Tibial nerve (tissue), 4 donors: ENCODE results near the gene ANGEL2. TPM values are rescaled to one million over a fixed set of nuclear protein-coding genes. Genes with fewer than 3 reads are reported as not detected.

ENCODE experiments used
- DNase-seq, 2 donors: peaks; one replicate each; pipeline ENCODE4 v3.0.0-alpha.2; 2019; ENCODE audit warnings: low spot score in 2 of 2
- H3K27ac ChIP-seq, 4 donors: fragments of 200-600 bp; sonication (generic) in 3 of 4; one replicate each; pipeline ENCODE4 v1.5.1; 2017 to 2019; ENCODE audit warnings: mild to moderate bottlenecking in 1 of 4
- H3K27me3 ChIP-seq, 2 donors: fragments of 200-600 bp; sonication (generic) in 1 of 2; one replicate each; pipeline versions ENCODE4 v1.5.1 to v1.6.0; 2017 to 2019
- H3K36me3 ChIP-seq, 3 donors: fragments of 200-600 bp; sonication (generic); one replicate each; pipeline ENCODE4 v1.5.1; 2018 to 2019
- H3K4me1 ChIP-seq, 4 donors: fragments of 200-600 bp; sonication (generic) in 3 of 4; one replicate each; pipeline ENCODE4 v1.5.1; 2017 to 2019
- H3K4me3 ChIP-seq, 4 donors: fragments of 200-600 bp; sonication (generic) in 3 of 4; one replicate each; pipeline ENCODE4 v1.5.1; 2017 to 2019; ENCODE audit warnings: mild to moderate bottlenecking in 1 of 4, moderate library complexity in 1 of 4
- H3K9me3 ChIP-seq, 4 donors: fragments of 200-600 bp; sonication (generic) in 3 of 4; one replicate each; pipeline ENCODE4 v1.5.1; 2017 to 2019
- EP300 ChIP-seq, 2 donors: sonication (generic); formaldehyde crosslinking; IDR thresholded peaks; one replicate each; pipeline ENCODE4 v1.6.1; 2017; ENCODE audit warnings: antibody characterized with exemption in 2 of 2, mild to moderate bottlenecking in 1 of 2
- POLR2A ChIP-seq, 2 donors: fragments of 450-650 bp; IDR thresholded peaks; one replicate each; pipeline ENCODE4 v1.6.1; 2017; ENCODE audit warnings: antibody characterized with exemption in 2 of 2, mild to moderate bottlenecking in 2 of 2, moderate library complexity in 2 of 2
- WGBS, 2 donors: methylation state at CpG; one replicate each; pipeline ENCODE4 v1.1.5; 2018; 5-methylcytosine and 5-hydroxymethylcytosine counted together
- total RNA-seq, 4 donors: library from RNA; depleted of rRNA; stranded (reverse); fragments of >200 nt; gene quantifications; one replicate each; pipeline ENCODE4 v1.1.0, GENCODE V29; 2016
- TF ChIP-seq, protein P1 (sequence below), 5 experiments: fragments of 200-600 bp in 3 of 5; fragments of 450-650 bp in 2 of 5; sonication (generic) in 3 of 5; IDR thresholded peaks; one replicate each; pipeline ENCODE4 v1.5.1; 2016 to 2019; ENCODE audit warnings: antibody characterized with exemption in 5 of 5, mild to moderate bottlenecking in 3 of 5, moderate library complexity in 2 of 5

Gene ANGEL2
- total RNA-seq, 4 donors from 2014 or later, result 52.2 to 74.5 (median 68.8) TPM

DNA sequence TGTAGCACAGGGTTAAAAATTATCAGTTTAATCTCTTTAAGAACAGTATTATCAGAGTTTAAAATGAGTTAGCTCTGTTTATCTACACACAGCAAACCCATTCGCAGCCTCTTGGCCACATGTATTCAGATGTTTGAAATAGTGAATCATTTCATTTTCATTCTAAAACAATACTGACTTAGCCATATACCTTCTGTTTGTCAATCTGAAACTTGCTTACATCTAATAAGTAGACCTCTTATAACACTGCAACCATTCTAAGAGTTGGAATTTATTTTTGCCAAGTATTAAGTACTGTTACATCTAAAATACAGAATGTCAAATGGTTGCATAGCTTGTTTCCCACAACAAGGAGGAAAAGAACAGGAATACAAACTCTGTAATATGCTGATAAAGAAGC lies 25.4 kb downstream of the ANGEL2 start:
- TF ChIP-seq, protein P1, sequence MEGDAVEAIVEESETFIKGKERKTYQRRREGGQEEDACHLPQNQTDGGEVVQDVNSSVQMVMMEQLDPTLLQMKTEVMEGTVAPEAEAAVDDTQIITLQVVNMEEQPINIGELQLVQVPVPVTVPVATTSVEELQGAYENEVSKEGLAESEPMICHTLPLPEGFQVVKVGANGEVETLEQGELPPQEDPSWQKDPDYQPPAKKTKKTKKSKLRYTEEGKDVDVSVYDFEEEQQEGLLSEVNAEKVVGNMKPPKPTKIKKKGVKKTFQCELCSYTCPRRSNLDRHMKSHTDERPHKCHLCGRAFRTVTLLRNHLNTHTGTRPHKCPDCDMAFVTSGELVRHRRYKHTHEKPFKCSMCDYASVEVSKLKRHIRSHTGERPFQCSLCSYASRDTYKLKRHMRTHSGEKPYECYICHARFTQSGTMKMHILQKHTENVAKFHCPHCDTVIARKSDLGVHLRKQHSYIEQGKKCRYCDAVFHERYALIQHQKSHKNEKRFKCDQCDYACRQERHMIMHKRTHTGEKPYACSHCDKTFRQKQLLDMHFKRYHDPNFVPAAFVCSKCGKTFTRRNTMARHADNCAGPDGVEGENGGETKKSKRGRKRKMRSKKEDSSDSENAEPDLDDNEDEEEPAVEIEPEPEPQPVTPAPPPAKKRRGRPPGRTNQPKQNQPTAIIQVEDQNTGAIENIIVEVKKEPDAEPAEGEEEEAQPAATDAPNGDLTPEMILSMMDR (IDR thresholded peaks at IDR 0.05), result no peak
- TF ChIP-seq EP300 (IDR thresholded peaks at IDR 0.05) (no peak), POLR2A (IDR thresholded peaks at IDR 0.05) (no peak)
- no peaks in the 10 kb centered on the region for H3K27me3 ChIP-seq
- H3K27ac ChIP-seq, result no peak overlapping the region
- H3K9me3 ChIP-seq, result no peaks in the 10 kb centered on the region
- H3K36me3 ChIP-seq, result peaks cover 0 to 40% (median 0%) of the 10 kb centered on the region in 3 donors
- H3K4me3 ChIP-seq, result no peak overlapping the region
- peaks cover 0 to 1% (median 0%) of the 10 kb centered on the region in 4 donors for H3K4me1 ChIP-seq
- 64 to 66% methylated on average over 1 of the region's 1 CpG for WGBS, 2 donors
- no peak for DNase-seq

DNA sequence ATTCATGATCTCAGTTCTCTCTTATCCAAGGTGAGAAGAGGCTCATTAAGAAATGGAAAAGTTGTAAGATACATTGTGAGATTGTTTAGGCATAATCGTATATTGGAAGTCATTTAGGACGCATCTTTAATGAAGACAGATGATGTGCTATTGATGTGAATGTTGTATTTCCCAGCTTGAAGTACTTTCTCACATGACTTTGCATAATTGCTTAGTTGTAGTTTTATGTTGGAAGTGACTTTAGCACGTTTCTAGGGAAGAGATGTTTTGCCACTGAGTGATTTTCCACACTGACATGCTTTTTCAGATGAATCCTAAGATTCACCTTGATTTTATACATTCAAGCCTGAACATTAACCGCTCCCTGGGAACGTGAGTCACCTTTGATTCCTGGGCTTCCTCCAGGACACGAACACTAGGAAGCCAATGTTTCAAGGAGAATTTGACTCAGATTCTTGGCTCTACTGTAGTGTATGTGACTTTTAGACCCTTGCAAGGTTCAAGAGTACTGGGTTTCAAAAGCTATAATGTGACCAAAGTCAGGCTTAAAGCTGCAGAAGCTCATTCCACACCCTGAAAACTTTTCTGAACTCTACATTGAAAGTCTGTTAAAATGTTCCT lies 27.9 kb downstream of the ANGEL2 start:
- WGBS, 2 donors, result 52 to 61% methylated on average over 6 of the region's 6 CpGs

DNA sequence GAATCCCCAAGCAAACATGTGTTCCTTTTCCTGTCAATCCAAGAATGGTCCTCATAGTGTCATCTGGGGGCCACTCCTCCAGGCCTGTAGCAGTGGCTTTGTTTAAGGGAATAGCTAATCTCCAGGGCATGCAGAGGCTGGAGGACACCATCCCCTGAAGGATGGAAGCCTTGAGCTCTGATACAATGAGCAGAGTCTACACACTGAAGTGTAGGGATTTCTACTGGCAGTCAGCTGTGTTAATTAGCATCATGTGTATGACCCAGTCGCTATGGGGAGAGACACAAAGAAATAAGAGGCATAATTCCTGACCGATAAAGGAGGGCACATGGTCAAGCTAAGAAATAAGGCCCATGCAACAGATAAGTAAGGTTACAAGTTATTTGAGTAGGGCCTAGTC lies 29.1 kb downstream of the ANGEL2 start:
- Histone ChIP-seq H3K4me1 (no peaks in the 10 kb centered on the region), H3K36me3 (peaks cover 0 to 10% (median 0%) of the 10 kb centered on the region in 3 donors), H3K4me3 (no peak overlapping the region), H3K9me3 (no peaks in the 10 kb centered on the region), H3K27ac (no peak overlapping the region), H3K27me3 (no peaks in the 10 kb centered on the region)
- WGBS, 2 donors, result 79 to 80% methylated on average over 2 of the region's 2 CpGs
- no peak for DNase-seq
- TF ChIP-seq, protein P1 (IDR thresholded peaks at IDR 0.05), result no peak
- TF ChIP-seq POLR2A (IDR thresholded peaks at IDR 0.05) (no peak), EP300 (IDR thresholded peaks at IDR 0.05) (no peak)

More for the DNA sequence above, 27.9 kb downstream of the ANGEL2 start:
- DNase-seq, result no peak
- peaks cover 0 to 21% (median 0%) of the 10 kb centered on the region in 3 donors for H3K36me3 ChIP-seq
- H3K27me3 ChIP-seq, result no peaks in the 10 kb centered on the region
- no peaks in the 10 kb centered on the region for H3K9me3 ChIP-seq
- H3K4me1 ChIP-seq, result no peaks in the 10 kb centered on the region
- no peak for TF ChIP-seq EP300 (IDR thresholded peaks at IDR 0.05)
- no peak overlapping the region for H3K4me3 ChIP-seq
- no peak overlapping the region for H3K27ac ChIP-seq

DNA sequence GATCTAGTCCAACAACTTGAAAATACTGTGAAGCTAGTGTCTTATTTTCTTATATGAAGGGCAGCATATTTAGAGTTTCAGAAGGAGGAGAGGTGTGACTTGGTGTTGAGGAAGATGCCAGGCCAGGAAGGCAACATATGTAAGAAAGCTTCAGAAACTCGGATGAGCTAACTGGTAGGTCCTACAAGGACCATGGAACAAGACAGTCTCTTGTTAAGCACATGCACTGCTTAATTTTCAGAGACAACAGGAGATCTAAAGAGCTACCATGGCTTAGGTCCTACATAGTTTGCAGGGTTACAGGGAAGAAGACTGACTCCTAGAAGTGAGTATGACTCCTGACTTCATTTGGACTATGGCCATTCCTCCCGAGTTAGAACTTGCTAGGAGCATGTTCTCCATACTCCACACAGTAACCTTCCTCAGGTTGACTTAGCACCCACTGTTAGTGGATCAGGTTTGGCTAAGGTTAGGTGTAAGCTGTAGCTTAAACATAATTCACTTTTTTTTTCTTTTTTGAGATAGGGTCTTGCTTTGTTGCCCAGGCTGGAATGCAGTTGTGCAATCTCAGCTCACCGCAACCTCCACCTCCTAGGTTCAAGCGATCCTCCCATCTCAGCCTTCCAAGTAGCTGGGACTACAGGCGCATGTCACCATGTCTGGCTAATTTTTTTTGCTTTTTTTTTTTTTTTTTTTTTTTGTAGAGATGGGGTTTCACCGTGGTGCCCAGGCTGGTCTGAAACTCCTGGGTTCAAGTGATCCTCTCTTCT lies 31.0 kb downstream of the ANGEL2 start:
- DNase-seq, result no peak
- 91 to 96% methylated on average over 6 of the region's 6 CpGs for whole genome bisulfite sequencing, 2 donors
- H3K27ac ChIP-seq, result no peak overlapping the region

DNA sequence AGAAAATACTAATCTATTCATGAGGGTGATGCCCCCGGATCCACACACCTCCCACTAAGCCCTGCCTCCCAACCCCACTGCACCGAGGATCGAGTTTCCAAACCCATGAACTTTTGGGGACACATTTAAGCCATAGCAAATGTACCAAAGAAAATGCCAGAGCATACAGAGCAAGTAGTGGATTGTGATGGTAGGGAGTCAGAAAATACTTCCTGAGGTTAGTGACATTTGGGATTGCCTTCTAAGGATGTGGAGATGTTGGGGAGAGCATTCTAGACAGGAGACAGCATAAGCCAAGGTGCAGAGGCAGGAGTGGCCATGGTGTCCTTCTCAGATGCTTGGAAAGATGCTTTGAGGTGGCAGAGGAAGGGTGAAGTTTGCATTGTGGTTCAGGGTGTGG lies 32.2 kb downstream of the ANGEL2 start:
- no peaks in the 10 kb centered on the region for H3K9me3 ChIP-seq
- WGBS, 2 donors, result 81 to 88% methylated on average over 3 of the region's 3 CpGs
- peaks cover 0 to 5% (median 0%) of the 10 kb centered on the region in 4 donors for H3K4me1 ChIP-seq

More for the DNA sequence above, 31.0 kb downstream of the ANGEL2 start:
- no peaks in the 10 kb centered on the region for H3K27me3 ChIP-seq
- no peaks in the 10 kb centered on the region for H3K9me3 ChIP-seq
- no peak overlapping the region for H3K4me3 ChIP-seq
- TF ChIP-seq POLR2A (IDR thresholded peaks at IDR 0.05) (no peak), EP300 (IDR thresholded peaks at IDR 0.05) (no peak)
- TF ChIP-seq, protein P1 (IDR thresholded peaks at IDR 0.05), result no peak
- no peaks in the 10 kb centered on the region for H3K36me3 ChIP-seq
- peaks cover 0 to 5% (median 0%) of the 10 kb centered on the region in 4 donors for H3K4me1 ChIP-seq

More for the DNA sequence above, 32.2 kb downstream of the ANGEL2 start:
- TF ChIP-seq EP300 (IDR thresholded peaks at IDR 0.05) (no peak), POLR2A (IDR thresholded peaks at IDR 0.05) (no peak)
- TF ChIP-seq, protein P1 (IDR thresholded peaks at IDR 0.05), result no peak
- no peak for DNase-seq
- Histone ChIP-seq H3K27ac (no peak overlapping the region), H3K27me3 (no peaks in the 10 kb centered on the region), H3K36me3 (no peaks in the 10 kb centered on the region), H3K4me3 (no peak overlapping the region)
